Measurements from ENCODE around the gene CXXC5. TPM values are rescaled to one million over a fixed set of nuclear protein-coding genes. Genes with fewer than 3 reads are reported as not detected.

CXXC5 gene
- total and polyA plus RNA-seq, 9 of the 15 experiments (the other 6 are each of a cell fraction or from before 2014, with no cell fraction given), result 1.9 to 123 (median 45.8) TPM

DNA sequence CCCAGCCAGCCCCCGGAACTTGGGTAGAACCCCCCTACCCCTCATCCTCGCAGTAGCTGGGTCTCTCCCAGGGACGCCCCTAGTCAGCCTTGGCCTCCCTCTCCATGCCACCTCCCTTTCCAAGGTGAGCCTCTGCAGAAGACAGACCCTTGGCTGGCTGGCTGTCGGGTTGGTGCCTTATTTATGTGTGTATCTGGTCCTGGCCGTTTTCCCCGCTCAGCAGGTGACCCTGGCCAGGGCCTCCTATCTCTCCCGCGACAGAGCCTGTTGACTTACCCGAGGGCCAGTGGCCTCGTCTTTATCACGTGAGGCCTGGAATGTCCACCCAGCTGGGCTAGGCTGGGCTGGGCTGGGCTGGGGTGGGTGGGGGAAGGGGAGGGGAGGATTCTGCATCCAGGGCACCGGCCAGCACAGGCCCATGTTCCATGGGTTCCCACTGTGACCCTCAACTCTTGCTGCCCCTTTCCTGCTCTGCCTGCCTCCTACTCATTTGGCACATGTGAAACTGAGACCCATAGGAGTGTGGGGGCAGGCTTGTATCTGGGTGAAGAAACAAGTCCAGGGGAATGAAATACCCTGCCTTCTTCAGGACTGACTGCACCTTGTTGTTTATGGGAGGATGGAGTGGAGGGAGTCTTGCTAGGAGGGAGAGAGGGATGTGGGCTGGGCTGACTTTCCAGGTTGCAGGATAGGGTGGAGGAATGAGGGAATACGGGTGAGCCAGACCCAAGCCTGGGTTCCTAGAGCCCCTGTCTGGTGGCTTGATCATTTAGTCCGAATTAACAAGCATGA is 3.1 kb downstream of the CXXC5 start (continued):
- TF ChIP-seq KLF10 (CRISPR knock-in tag; IDR thresholded peaks at IDR 0.05), result no peak
- TF ChIP-seq RBM14 (IDR thresholded peaks at IDR 0.05; ENCODE audit: borderline replicate concordance, insufficient read depth, low read depth, low read length), result no peak
- TF ChIP-seq, protein P1, sequence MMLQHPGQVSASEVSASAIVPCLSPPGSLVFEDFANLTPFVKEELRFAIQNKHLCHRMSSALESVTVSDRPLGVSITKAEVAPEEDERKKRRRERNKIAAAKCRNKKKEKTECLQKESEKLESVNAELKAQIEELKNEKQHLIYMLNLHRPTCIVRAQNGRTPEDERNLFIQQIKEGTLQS (IDR thresholded peaks at IDR 0.05), result no peak
- TF ChIP-seq, protein P1 (CRISPR knock-in tag; conservative IDR thresholded peaks at IDR 0.05), result no peak
- no peak for TF ChIP-seq EHMT2 (IDR thresholded peaks at IDR 0.05)
- TF ChIP-seq, protein P2, sequence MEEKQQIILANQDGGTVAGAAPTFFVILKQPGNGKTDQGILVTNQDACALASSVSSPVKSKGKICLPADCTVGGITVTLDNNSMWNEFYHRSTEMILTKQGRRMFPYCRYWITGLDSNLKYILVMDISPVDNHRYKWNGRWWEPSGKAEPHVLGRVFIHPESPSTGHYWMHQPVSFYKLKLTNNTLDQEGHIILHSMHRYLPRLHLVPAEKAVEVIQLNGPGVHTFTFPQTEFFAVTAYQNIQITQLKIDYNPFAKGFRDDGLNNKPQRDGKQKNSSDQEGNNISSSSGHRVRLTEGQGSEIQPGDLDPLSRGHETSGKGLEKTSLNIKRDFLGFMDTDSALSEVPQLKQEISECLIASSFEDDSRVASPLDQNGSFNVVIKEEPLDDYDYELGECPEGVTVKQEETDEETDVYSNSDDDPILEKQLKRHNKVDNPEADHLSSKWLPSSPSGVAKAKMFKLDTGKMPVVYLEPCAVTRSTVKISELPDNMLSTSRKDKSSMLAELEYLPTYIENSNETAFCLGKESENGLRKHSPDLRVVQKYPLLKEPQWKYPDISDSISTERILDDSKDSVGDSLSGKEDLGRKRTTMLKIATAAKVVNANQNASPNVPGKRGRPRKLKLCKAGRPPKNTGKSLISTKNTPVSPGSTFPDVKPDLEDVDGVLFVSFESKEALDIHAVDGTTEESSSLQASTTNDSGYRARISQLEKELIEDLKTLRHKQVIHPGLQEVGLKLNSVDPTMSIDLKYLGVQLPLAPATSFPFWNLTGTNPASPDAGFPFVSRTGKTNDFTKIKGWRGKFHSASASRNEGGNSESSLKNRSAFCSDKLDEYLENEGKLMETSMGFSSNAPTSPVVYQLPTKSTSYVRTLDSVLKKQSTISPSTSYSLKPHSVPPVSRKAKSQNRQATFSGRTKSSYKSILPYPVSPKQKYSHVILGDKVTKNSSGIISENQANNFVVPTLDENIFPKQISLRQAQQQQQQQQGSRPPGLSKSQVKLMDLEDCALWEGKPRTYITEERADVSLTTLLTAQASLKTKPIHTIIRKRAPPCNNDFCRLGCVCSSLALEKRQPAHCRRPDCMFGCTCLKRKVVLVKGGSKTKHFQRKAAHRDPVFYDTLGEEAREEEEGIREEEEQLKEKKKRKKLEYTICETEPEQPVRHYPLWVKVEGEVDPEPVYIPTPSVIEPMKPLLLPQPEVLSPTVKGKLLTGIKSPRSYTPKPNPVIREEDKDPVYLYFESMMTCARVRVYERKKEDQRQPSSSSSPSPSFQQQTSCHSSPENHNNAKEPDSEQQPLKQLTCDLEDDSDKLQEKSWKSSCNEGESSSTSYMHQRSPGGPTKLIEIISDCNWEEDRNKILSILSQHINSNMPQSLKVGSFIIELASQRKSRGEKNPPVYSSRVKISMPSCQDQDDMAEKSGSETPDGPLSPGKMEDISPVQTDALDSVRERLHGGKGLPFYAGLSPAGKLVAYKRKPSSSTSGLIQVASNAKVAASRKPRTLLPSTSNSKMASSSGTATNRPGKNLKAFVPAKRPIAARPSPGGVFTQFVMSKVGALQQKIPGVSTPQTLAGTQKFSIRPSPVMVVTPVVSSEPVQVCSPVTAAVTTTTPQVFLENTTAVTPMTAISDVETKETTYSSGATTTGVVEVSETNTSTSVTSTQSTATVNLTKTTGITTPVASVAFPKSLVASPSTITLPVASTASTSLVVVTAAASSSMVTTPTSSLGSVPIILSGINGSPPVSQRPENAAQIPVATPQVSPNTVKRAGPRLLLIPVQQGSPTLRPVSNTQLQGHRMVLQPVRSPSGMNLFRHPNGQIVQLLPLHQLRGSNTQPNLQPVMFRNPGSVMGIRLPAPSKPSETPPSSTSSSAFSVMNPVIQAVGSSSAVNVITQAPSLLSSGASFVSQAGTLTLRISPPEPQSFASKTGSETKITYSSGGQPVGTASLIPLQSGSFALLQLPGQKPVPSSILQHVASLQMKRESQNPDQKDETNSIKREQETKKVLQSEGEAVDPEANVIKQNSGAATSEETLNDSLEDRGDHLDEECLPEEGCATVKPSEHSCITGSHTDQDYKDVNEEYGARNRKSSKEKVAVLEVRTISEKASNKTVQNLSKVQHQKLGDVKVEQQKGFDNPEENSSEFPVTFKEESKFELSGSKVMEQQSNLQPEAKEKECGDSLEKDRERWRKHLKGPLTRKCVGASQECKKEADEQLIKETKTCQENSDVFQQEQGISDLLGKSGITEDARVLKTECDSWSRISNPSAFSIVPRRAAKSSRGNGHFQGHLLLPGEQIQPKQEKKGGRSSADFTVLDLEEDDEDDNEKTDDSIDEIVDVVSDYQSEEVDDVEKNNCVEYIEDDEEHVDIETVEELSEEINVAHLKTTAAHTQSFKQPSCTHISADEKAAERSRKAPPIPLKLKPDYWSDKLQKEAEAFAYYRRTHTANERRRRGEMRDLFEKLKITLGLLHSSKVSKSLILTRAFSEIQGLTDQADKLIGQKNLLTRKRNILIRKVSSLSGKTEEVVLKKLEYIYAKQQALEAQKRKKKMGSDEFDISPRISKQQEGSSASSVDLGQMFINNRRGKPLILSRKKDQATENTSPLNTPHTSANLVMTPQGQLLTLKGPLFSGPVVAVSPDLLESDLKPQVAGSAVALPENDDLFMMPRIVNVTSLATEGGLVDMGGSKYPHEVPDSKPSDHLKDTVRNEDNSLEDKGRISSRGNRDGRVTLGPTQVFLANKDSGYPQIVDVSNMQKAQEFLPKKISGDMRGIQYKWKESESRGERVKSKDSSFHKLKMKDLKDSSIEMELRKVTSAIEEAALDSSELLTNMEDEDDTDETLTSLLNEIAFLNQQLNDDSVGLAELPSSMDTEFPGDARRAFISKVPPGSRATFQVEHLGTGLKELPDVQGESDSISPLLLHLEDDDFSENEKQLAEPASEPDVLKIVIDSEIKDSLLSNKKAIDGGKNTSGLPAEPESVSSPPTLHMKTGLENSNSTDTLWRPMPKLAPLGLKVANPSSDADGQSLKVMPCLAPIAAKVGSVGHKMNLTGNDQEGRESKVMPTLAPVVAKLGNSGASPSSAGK (IDR thresholded peaks at IDR 0.05), result no peak; the same call in 1 of the 2 replicates
- TF ChIP-seq PHTF2 (CRISPR knock-in tag; IDR thresholded peaks at IDR 0.05), result no peak
- TF ChIP-seq ATF1 (CRISPR knock-in tag; IDR thresholded peaks at IDR 0.05), result no peak
- no peak for TF ChIP-seq ATF1 (tag; IDR thresholded peaks at IDR 0.05)
- TF ChIP-seq, protein P3, sequence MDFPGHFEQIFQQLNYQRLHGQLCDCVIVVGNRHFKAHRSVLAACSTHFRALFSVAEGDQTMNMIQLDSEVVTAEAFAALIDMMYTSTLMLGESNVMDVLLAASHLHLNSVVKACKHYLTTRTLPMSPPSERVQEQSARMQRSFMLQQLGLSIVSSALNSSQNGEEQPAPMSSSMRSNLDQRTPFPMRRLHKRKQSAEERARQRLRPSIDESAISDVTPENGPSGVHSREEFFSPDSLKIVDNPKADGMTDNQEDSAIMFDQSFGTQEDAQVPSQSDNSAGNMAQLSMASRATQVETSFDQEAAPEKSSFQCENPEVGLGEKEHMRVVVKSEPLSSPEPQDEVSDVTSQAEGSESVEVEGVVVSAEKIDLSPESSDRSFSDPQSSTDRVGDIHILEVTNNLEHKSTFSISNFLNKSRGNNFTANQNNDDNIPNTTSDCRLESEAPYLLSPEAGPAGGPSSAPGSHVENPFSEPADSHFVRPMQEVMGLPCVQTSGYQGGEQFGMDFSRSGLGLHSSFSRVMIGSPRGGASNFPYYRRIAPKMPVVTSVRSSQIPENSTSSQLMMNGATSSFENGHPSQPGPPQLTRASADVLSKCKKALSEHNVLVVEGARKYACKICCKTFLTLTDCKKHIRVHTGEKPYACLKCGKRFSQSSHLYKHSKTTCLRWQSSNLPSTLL (IDR thresholded peaks at IDR 0.05), result no peak
- no peak for TF ChIP-seq ZC3H11A (IDR thresholded peaks at IDR 0.05; ENCODE audit: low read depth, low read length)
- no peak for TF ChIP-seq NEUROD1 (IDR thresholded peaks at IDR 0.05; ENCODE audit: borderline replicate concordance, low read depth, low read length, partially characterized antibody)
- TF ChIP-seq MYNN (IDR thresholded peaks at IDR 0.05), result peak; percentile 27; the same call in 1 of the 2 replicates
- TF ChIP-seq MYNN (CRISPR knock-in tag; IDR thresholded peaks at IDR 0.05), result no peak
- TF ChIP-seq L3MBTL2 (IDR thresholded peaks at IDR 0.05), result peak; percentile 59

Data from K562 (cell line).